ENCODE measurements around the gene LRP3. TPM values are rescaled to one million over a fixed set of nuclear protein-coding genes. Genes with fewer than 3 reads are reported as not detected.

The LRP3 gene
- total and polyA plus RNA-seq, 11 donors = 8.2 to 31.7 (median 18.0) TPM

DNA sequence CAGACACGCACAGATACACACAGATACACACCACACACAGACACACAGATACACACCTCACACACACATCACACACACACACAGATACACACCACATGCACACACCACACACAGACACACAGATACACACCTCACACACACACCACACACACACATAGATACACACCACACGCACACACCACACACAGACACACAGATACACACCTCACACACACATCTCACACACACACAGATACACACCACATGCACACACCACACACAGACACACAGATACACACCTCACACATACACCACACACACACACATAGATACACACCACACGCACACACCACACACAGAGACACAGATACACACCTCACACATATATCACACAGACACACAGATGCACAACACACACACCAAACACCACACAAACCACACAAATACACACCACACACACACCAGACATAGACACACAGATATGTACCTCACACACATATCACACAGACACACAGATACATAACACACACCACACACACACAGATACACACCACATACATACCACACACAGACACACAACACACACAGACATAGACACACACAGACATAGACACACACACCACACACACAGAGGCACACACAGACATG lies 55.7 kb downstream of the LRP3 start:
- DNase-seq (no peak), ATAC-seq (no peak)
- intact Hi-C loops (cut with DNase I) = loop anchor here in 1 of 10 donors (10.0 kb wide), 1 partner anchor 515 kb away; no protein-coding TSS in a partner anchor
- peaks cover 0 to 39% (median 8%) of the 10 kb centered on the region in 9 donors for H3K27me3 ChIP-seq
- H3K4me1 ChIP-seq = peaks cover 0 to 6% (median 0%) of the 10 kb centered on the region in 12 donors
- H3K9me3 ChIP-seq = peaks cover 0 to 10% (median 5%) of the 10 kb centered on the region in 12 donors
- 80 to 98% (median 85%) methylated on average over 3 of the region's 3 CpGs for WGBS, 4 donors
- TF ChIP-seq, protein P1, sequence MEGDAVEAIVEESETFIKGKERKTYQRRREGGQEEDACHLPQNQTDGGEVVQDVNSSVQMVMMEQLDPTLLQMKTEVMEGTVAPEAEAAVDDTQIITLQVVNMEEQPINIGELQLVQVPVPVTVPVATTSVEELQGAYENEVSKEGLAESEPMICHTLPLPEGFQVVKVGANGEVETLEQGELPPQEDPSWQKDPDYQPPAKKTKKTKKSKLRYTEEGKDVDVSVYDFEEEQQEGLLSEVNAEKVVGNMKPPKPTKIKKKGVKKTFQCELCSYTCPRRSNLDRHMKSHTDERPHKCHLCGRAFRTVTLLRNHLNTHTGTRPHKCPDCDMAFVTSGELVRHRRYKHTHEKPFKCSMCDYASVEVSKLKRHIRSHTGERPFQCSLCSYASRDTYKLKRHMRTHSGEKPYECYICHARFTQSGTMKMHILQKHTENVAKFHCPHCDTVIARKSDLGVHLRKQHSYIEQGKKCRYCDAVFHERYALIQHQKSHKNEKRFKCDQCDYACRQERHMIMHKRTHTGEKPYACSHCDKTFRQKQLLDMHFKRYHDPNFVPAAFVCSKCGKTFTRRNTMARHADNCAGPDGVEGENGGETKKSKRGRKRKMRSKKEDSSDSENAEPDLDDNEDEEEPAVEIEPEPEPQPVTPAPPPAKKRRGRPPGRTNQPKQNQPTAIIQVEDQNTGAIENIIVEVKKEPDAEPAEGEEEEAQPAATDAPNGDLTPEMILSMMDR (IDR thresholded peaks at IDR 0.05) = no peak
- TF ChIP-seq POLR2A (IDR thresholded peaks at IDR 0.05) = no peak
- H3K4me3 ChIP-seq = no peak overlapping the region
- H3K36me3 ChIP-seq = no peaks in the 10 kb centered on the region
- no peak overlapping the region for H3K27ac ChIP-seq

DNA sequence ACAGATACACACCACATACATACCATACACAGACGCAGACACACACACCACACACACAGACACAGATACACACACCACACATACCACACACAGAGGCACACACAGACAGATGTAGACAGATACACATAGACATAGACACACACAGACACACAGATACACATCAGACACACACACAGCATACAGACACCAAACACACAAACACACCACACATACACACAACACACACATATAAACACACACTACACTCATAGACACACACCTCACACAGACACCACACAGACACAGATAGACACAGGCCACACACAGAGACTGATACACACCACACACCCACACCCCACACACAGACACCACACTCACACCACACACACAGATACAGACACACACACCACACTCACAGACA lies 56.4 kb downstream of the LRP3 start:
- TF ChIP-seq, protein P1 (IDR thresholded peaks at IDR 0.05) = no peak
- TF ChIP-seq POLR2A (IDR thresholded peaks at IDR 0.05) = no peak
- H3K27me3 ChIP-seq = peaks cover 0 to 39% (median 8%) of the 10 kb centered on the region in 9 donors
- H3K4me1 ChIP-seq = peaks cover 0 to 6% (median 0%) of the 10 kb centered on the region in 12 donors
- intact Hi-C loops (cut with DNase I) = no loop called here
- H3K9me3 ChIP-seq = peaks cover 0 to 8% (median 5%) of the 10 kb centered on the region in 12 donors
- no peaks in the 10 kb centered on the region for H3K36me3 ChIP-seq
- DNase-seq (peak in 1 of 5 donors; percentile 2), ATAC-seq (no peak)
- H3K27ac ChIP-seq = no peak overlapping the region
- WGBS, 4 donors = 93 to 100% (median 95%) methylated on average over 1 of the region's 1 CpG
- H3K4me3 ChIP-seq = no peak overlapping the region

GRCh38 chr19:33251076-33251475 lies 56.9 kb downstream of the LRP3 start:
- Histone ChIP-seq H3K9me3 (peaks cover 0 to 2% (median under 1%) of the 10 kb centered on the region in 12 donors), H3K27ac (no peak overlapping the region), H3K27me3 (peaks cover 0 to 39% (median 8%) of the 10 kb centered on the region in 9 donors), H3K4me3 (no peak overlapping the region), H3K4me1 (peaks cover 0 to 6% (median 0%) of the 10 kb centered on the region in 12 donors), H3K36me3 (no peaks in the 10 kb centered on the region)
- DNase-seq (peak in 2 of 5 donors; percentile 7 to 58), ATAC-seq (no peak)
- TF ChIP-seq, protein P1 (IDR thresholded peaks at IDR 0.05) = no peak
- TF ChIP-seq POLR2A (IDR thresholded peaks at IDR 0.05) = no peak
- WGBS, 4 donors = 41 to 58% (median 54%) methylated on average over 8 to 12 of the region's 12 CpGs
- intact Hi-C loops (cut with DNase I) = no loop called here

DNA sequence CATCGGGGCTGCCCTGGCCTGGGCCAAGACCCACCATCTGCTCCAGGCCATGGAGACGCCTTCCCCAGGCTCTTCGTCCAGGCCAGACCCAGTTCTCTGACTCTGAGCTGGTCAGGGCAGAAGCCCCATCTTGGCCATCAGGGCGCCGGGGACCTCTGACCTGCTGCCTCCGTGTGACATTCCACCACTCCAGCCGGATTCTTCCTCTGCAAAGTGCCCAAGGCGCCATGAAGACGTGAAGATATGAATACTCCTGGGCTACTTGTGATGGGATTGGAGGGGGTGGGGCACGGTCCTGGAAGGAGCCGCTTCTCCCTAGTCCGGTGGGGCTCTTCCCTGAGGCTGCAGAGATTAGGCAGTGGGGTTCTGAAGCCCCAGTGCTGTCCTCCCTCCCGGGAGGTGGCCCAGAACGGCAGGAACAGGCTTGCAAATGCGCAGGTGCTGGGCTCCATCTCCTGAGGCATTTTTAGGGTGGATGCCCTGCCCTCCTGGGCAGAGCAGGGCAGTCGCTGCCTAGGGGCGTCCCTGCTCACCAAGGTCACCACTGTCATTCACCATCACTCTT lies 57.5 kb downstream of the LRP3 start:
- TF ChIP-seq POLR2A (IDR thresholded peaks at IDR 0.05) = no peak
- TF ChIP-seq, protein P1 (IDR thresholded peaks at IDR 0.05) = no peak
- DNase-seq (peak in 2 of 5 donors; percentile 8 to 32), ATAC-seq (no peak)
- Histone ChIP-seq H3K4me1 (peaks cover 0 to 6% (median 0%) of the 10 kb centered on the region in 12 donors), H3K9me3 (no peaks in the 10 kb centered on the region), H3K27ac (no peak overlapping the region), H3K27me3 (peaks cover 0 to 39% (median 8%) of the 10 kb centered on the region in 9 donors), H3K36me3 (no peaks in the 10 kb centered on the region), H3K4me3 (no peak overlapping the region)
- 61 to 67% (median 63%) methylated on average over 17 of the region's 17 CpGs for WGBS, 4 donors
- intact Hi-C loops (cut with DNase I) = no loop called here

Measured in heart left ventricle (tissue), 16 donors.